Uterus (tissue), 4 donors: ENCODE measurements around the gene EPS8L2. TPM values are rescaled to one million over a fixed set of nuclear protein-coding genes. Genes with fewer than 3 reads are reported as not detected.
"Not testable (repeated sequence)": the region's sequence is repeated elsewhere in the genome, so short reads cannot be mapped to it uniquely, and the experiment has no call there.

Source experiments
- DNase-seq, 2 donors: peaks; one replicate each; pipeline ENCODE4 v3.0.0-alpha.2; 2019 to 2020
- H3K27ac ChIP-seq, 2 donors: fragments of 200-600 bp; sonication (generic); 1 replicate in 1 of 2; 2 replicates in 1 of 2; pipeline ENCODE4 v1.5.1; 2016 to 2018
- H3K27me3 ChIP-seq, 2 donors: fragments of 200-600 bp; sonication (generic); one replicate each; pipeline ENCODE4 v1.5.1; 2018 to 2019; ENCODE audit warnings: control low read depth in 1 of 2
- H3K36me3 ChIP-seq, 2 donors: fragments of 200-600 bp; sonication (generic); one replicate each; pipeline ENCODE4 v1.5.1; 2019; ENCODE audit warnings: control low read depth in 1 of 2
- H3K4me1 ChIP-seq, 2 donors: fragments of 200-600 bp; sonication (generic); one replicate each; pipeline ENCODE4 v1.5.1; 2018 to 2019; ENCODE audit warnings: control low read depth in 1 of 2
- H3K4me3 ChIP-seq, 2 donors: fragments of 200-600 bp; sonication (generic); 1 replicate in 1 of 2; 2 replicates in 1 of 2; pipeline ENCODE4 v1.5.1; 2018 to 2019; ENCODE audit warnings: mild to moderate bottlenecking in 1 of 2
- H3K9me3 ChIP-seq, 2 donors: fragments of 200-600 bp; sonication (generic); one replicate each; pipeline ENCODE4 v1.5.1; 2019; ENCODE audit warnings: control low read depth in 1 of 2
- CTCF ChIP-seq, 4 experiments: fragments of 200-600 bp in 2 of 4; fragments of 450-650 bp in 2 of 4; sonication (generic) in 2 of 4; IDR thresholded peaks; one replicate each; pipeline ENCODE4 v1.5.1; 2016 to 2019; ENCODE audit warnings: antibody characterized with exemption in 4 of 4, mild to moderate bottlenecking in 2 of 4, moderate library complexity in 1 of 4
- POLR2A ChIP-seq, 2 donors: fragments of 450-650 bp; IDR thresholded peaks; one replicate each; pipeline ENCODE4 v1.6.1; 2016; ENCODE audit warnings: antibody characterized with exemption in 2 of 2, mild to moderate bottlenecking in 1 of 2, moderate library complexity in 1 of 2
- intact Hi-C: fragments of 100-400 bp; cut with DNase I; formaldehyde crosslinking; loops from one replicate; pipeline ENCODE4 v1.15.1; 2023; ENCODE audit warnings: low total_unique reads
- total RNA-seq, 4 donors: library from RNA; depleted of rRNA in 3 of 4; stranded (reverse); fragments of >200 nt in 3 of 4; gene quantifications; one replicate each; pipeline versions ENCODE4 v1.1.0 to v1.2.4, GENCODE V29; 2014 to 2023
- donor health status: DM: yes; HTN: yes; CAD: no.

Gene EPS8L2
- total RNA-seq, 4 donors from 2014 or later: 12.2 to 52.8 (median 32.3) TPM

GRCh38 chr11:689625-690024 is 16.4 kb upstream of the EPS8L2 start:
- no peak for TF ChIP-seq CTCF (IDR thresholded peaks at IDR 0.05)
- TF ChIP-seq POLR2A (IDR thresholded peaks at IDR 0.05): no peak
- Histone ChIP-seq H3K4me3 (no peak overlapping the region), H3K36me3 (no peaks in the 10 kb centered on the region), H3K27ac (no peak overlapping the region), H3K4me1 (peaks cover 0 to 6% of the 10 kb centered on the region in 2 donors), H3K27me3 (no peaks in the 10 kb centered on the region), H3K9me3 (no peaks in the 10 kb centered on the region)
- intact Hi-C loops: no loop called here
- DNase-seq: no peak

DNA sequence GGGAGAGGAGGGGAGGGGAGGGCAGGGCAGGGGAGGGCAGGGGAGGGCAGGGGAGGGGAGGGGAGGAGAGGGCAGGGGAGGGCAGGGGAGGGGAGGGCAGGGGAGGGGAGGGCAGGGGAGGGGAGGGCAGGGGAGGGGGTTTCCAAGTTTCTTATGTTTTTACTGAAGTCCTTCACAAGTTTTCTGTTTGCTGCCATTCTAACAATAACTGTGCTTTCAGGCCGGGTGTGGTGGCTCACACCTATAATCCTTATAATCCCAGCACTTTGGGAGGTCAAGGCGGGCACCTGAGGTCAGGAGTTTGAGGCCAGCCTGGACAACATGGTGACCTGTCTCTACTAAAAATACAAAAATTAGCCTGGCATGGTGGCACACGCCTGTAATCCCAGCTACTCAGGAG is 15.8 kb upstream of the EPS8L2 start:
- H3K4me1 ChIP-seq, H3K4me3 ChIP-seq, H3K27me3 ChIP-seq, H3K9me3 ChIP-seq, H3K27ac ChIP-seq, H3K36me3 ChIP-seq, DNase-seq, intact Hi-C loops: not testable (repeated sequence)

DNA sequence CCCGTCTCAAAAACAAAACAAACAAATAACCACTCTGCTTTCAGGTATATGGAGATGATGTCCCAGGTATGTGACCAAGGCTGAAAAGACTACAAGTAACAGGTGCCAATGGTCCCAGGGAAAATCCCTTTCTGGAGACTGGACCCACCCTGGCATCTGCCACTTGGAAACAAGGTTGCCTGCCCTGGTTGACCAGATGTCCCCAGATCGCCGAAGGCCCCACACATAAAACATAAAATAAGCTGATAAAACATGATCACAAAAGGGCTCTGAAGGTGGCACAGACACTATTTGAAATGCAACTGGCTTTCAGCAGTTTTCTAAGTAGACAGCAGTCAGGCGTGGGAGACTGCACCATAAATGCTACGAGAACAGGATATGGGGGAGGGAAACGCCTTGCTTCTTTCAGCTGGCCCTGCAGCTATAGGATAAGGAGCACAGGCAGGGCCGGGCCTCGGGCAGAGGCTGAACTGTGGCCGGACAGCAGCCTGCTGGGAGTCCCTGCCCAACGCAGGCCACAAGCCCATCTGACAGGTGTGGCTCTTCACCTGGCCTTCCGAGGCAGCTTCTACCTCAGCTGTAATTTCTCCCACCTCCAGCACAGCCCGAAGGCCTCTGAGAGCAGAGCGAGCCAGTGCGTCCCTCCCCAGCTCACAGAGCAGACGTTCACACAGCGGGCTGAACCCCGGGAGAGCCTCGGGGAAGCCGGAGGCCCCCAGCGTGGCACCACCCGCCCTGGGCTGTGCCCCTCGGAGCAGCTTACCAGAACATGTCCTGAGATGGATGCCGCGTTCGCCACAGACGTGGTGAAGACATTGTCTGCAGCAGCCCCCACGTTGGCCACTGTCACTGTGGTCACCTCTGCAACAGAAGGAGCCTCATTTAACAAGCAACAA is 15.0 kb upstream of the EPS8L2 start:
- peaks cover 0 to 6% of the 10 kb centered on the region in 2 donors for H3K4me1 ChIP-seq
- H3K36me3 ChIP-seq: no peaks in the 10 kb centered on the region
- H3K27me3 ChIP-seq: no peaks in the 10 kb centered on the region
- no peaks in the 10 kb centered on the region for H3K9me3 ChIP-seq
- intact Hi-C loops: no loop called here
- DNase-seq: no peak
- no peak overlapping the region for H3K27ac ChIP-seq
- no peak overlapping the region for H3K4me3 ChIP-seq
- TF ChIP-seq POLR2A (IDR thresholded peaks at IDR 0.05): no peak
- TF ChIP-seq CTCF (IDR thresholded peaks at IDR 0.05): no peak

DNA sequence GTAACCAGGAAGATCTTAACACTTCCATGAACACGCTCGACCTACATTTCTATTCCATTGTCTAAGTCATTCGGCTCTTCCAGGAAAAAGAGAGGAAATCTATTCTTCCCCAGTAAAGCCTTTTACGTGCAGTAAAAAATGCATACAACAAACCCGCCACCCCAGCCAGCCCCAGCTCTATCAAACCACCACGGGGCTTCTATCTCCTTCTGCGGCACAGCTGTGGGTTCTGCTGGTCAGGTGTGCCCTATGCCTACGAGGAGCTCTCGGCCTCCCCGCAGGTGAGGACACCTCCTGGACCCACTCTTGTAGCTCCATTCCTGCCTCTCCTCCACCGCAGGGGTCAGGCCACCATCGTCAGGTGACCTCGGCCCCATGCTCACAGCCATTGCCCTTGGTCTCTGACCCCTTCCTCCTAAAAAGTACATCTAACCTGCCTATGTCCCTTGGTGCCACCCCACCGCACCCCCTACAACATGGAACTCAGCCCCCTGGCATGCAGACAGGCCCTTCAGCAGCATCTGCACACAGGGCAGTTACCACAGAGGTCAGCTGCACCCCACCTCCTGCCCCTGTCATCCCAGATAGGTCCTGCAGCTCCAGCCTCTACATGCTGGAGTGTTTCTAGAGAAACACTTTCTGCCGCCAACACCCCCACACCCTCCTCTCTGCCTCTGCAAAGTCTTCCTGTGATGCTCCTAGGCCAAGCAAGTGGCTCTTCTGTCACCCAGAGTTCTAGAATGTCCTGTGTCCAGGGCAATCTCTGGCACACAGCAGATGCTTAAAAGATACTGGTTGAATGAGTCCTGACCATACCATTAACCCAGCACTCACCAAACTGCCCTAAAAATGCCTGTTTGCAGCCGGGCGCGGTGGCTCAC is 14.1 kb upstream of the EPS8L2 start:
- no peaks in the 10 kb centered on the region for H3K27me3 ChIP-seq
- intact Hi-C loops: no loop called here
- no peak overlapping the region for H3K27ac ChIP-seq
- H3K4me3 ChIP-seq: no peak overlapping the region
- no peak for TF ChIP-seq CTCF (IDR thresholded peaks at IDR 0.05)
- TF ChIP-seq POLR2A (IDR thresholded peaks at IDR 0.05): no peak
- H3K4me1 ChIP-seq: peaks cover 5 to 6% of the 10 kb centered on the region in 2 donors
- H3K9me3 ChIP-seq: no peaks in the 10 kb centered on the region
- no peaks in the 10 kb centered on the region for H3K36me3 ChIP-seq
- DNase-seq: no peak

DNA sequence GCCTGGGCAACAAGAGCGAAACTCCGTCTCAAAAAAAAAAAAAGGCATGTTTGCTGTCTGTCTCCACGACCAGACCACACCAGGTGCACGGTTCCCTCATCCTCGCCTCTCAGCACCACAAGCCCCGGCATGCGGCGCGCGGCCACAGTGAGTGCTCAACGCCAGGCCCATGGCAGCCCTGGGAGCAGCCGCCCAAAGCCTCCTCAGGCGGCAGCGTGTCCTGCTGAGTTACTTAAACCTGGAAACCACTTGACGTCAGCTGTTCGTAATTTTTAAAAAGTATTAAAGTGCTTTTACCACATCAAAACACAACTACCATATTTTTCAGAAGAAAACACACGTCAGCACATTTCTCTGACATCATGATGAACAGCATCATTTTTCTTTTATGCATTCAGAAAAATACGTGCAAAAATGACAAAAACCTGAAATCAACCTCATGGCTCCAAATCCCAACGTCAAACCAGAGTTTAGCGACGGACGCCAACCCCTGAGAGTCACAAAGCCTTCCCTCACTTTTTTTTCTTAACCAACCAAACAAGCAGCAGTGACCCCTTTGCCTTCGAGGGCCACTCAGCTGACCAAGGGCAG is 13.1 kb upstream of the EPS8L2 start:
- Histone ChIP-seq H3K4me3 (no peak overlapping the region), H3K9me3 (no peaks in the 10 kb centered on the region), H3K27ac (peak overlapping the region in 1 of 2 donors; percentile 35), H3K4me1 (peaks cover 6 to 7% of the 10 kb centered on the region in 2 donors), H3K27me3 (no peaks in the 10 kb centered on the region), H3K36me3 (no peaks in the 10 kb centered on the region)
- intact Hi-C loops: no loop called here
- TF ChIP-seq CTCF (IDR thresholded peaks at IDR 0.05) (no peak), POLR2A (IDR thresholded peaks at IDR 0.05) (no peak)
- no peak for DNase-seq
